Neuronal stem cell (in vitro differentiated cells): ENCODE results near the gene LRRC37B. TPM values are rescaled to one million over a fixed set of nuclear protein-coding genes. Genes with fewer than 3 reads are reported as not detected.
"Not testable (repeated sequence)": the region's sequence is repeated elsewhere in the genome, so short reads cannot be mapped to it uniquely, and the experiment has no call there.

Source experiments
- DNase-seq: peaks from one replicate; pipeline ENCODE4 v3.0.0-alpha.2; 2013; ENCODE audit warnings: low spot score
- H2AFZ ChIP-seq: one replicate; pipeline ENCODE4 v1.6.1; 2013; ENCODE audit warnings: mild to moderate bottlenecking, low read length, inconsistent platforms
- H2AK5ac ChIP-seq: 2 replicates; pipeline ENCODE4 v1.6.1; 2013; ENCODE audit warnings: low read depth, mild to moderate bottlenecking, inconsistent platforms, low read length, moderate library complexity, mixed read lengths
- H2BK120ac ChIP-seq: 2 replicates; pipeline ENCODE4 v1.6.1; 2013; ENCODE audit warnings: low read depth, mild to moderate bottlenecking, inconsistent platforms, low read length, moderate library complexity, mixed read lengths
- H2BK12ac ChIP-seq: one replicate; pipeline ENCODE4 v1.6.1; 2013; ENCODE audit warnings: low read length, inconsistent platforms
- H2BK15ac ChIP-seq: 2 replicates; pipeline ENCODE4 v1.6.1; 2013; ENCODE audit warnings: mild to moderate bottlenecking, low read length, inconsistent platforms, mixed read lengths
- H2BK5ac ChIP-seq: one replicate; pipeline ENCODE4 v1.6.1; 2013; ENCODE audit warnings: inconsistent platforms, mild to moderate bottlenecking, low read length, moderate library complexity
- H3K14ac ChIP-seq: one replicate; pipeline ENCODE4 v1.6.1; 2013; ENCODE audit warnings: low read length, inconsistent platforms
- H3K18ac ChIP-seq: 2 replicates; pipeline ENCODE4 v1.6.1; 2013; ENCODE audit warnings: low read length, inconsistent platforms
- H3K23ac ChIP-seq: 2 replicates; pipeline ENCODE4 v1.6.1; 2013; ENCODE audit warnings: low read depth, mild to moderate bottlenecking, mixed read lengths, low read length, inconsistent platforms; ENCODE audit not compliant: poor library complexity
- H3K27ac ChIP-seq: replicated peaks from 3 replicates; pipeline ENCODE4 v1.5.1; 2013; ENCODE audit warnings: low read length, inconsistent platforms
- H3K27me3 ChIP-seq, 3 experiments: 2 replicates each; pipeline ENCODE4 v1.6.1; 2013; ENCODE audit warnings: low read length in 3 of 3, mild to moderate bottlenecking in 2 of 3, inconsistent platforms in 1 of 3, low read depth in 1 of 3, mixed read lengths in 1 of 3, moderate library complexity in 1 of 3; ENCODE audit not compliant: control insufficient read depth in 3 of 3, insufficient read depth in 3 of 3
- H3K36me3 ChIP-seq, 2 donors: replicated peaks in 1 of 2; 2 replicates each; pipeline ENCODE4 v1.6.1; 2013; ENCODE audit warnings: low read length in 2 of 2; ENCODE audit not compliant: control insufficient read depth in 2 of 2, insufficient read depth in 2 of 2
- H3K4ac ChIP-seq: 2 replicates; pipeline ENCODE4 v1.6.1; 2013; ENCODE audit warnings: inconsistent platforms, mild to moderate bottlenecking, low read length, moderate library complexity
- H3K4me1 ChIP-seq, 2 donors: 1 replicate in 1 of 2; 2 replicates in 1 of 2; pipeline ENCODE4 v1.6.1; 2013; ENCODE audit warnings: low read length in 2 of 2, low read depth in 1 of 2; ENCODE audit not compliant: control insufficient read depth in 2 of 2, insufficient read depth in 1 of 2
- H3K4me2 ChIP-seq: one replicate; pipeline ENCODE4 v1.6.1; 2013; ENCODE audit warnings: mild to moderate bottlenecking, low read length, inconsistent platforms; ENCODE audit not compliant: insufficient read depth, poor library complexity, severe bottlenecking
- H3K4me3 ChIP-seq, 2 donors: 2 replicates each; pipeline ENCODE4 v1.5.1; 2013; ENCODE audit warnings: low read length in 2 of 2, mild to moderate bottlenecking in 2 of 2, inconsistent platforms in 1 of 2, moderate library complexity in 1 of 2
- H3K79me1 ChIP-seq: one replicate; pipeline ENCODE4 v1.6.1; 2013; ENCODE audit warnings: low read depth, mild to moderate bottlenecking, inconsistent platforms, low read length, moderate library complexity
- H3K9ac ChIP-seq: one replicate; pipeline ENCODE4 v1.6.1; 2013; ENCODE audit warnings: mild to moderate bottlenecking, low read depth, low read length, inconsistent platforms; ENCODE audit not compliant: poor library complexity
- H3K9me3 ChIP-seq, 2 donors: replicated peaks in 1 of 2; 2 replicates each; pipeline versions ENCODE3 to v1.6.1; 2013; ENCODE audit warnings: low read length in 2 of 2, mild to moderate bottlenecking in 2 of 2, inconsistent platforms in 1 of 2, low read depth in 1 of 2, mixed read lengths in 1 of 2, moderate library complexity in 1 of 2; ENCODE audit not compliant: control insufficient read depth in 2 of 2, insufficient read depth in 1 of 2
- H4K8ac ChIP-seq: one replicate; pipeline ENCODE4 v1.6.1; 2013; ENCODE audit warnings: low read depth, mild to moderate bottlenecking, inconsistent platforms, low read length, moderate library complexity
- H4K91ac ChIP-seq: one replicate; pipeline ENCODE4 v1.6.1; 2013; ENCODE audit warnings: low read length, low read depth, mild to moderate bottlenecking, inconsistent platforms; ENCODE audit not compliant: poor library complexity
- WGBS, 2 donors: extraction: QIAGEN DNeasy Blood & Tissue Kit; methylation state at CpG; one replicate each; pipeline ENCODE4 v1.1.7; 2013; ENCODE audit warnings: missing lambda C conversion rate in 2 of 2, mixed read lengths in 1 of 2; ENCODE audit not compliant: insufficient read length in 2 of 2, insufficient replicate concordance in 1 of 2; ENCODE audit errors: extremely low coverage in 2 of 2; 5-methylcytosine and 5-hydroxymethylcytosine counted together
- polyA plus RNA-seq, 2 experiments: library from polyadenylated mRNA; stranded (reverse); fragments of 200-250 nt; gene quantifications; one replicate each; pipeline ENCODE4 v1.2.3, GENCODE V29; 2013

Gene LRRC37B
- 29.0 TPM for polyA plus RNA-seq (2013, experiment 1 of 2)
- polyA plus RNA-seq (2013, experiment 2 of 2) = 26.9 TPM

DNA sequence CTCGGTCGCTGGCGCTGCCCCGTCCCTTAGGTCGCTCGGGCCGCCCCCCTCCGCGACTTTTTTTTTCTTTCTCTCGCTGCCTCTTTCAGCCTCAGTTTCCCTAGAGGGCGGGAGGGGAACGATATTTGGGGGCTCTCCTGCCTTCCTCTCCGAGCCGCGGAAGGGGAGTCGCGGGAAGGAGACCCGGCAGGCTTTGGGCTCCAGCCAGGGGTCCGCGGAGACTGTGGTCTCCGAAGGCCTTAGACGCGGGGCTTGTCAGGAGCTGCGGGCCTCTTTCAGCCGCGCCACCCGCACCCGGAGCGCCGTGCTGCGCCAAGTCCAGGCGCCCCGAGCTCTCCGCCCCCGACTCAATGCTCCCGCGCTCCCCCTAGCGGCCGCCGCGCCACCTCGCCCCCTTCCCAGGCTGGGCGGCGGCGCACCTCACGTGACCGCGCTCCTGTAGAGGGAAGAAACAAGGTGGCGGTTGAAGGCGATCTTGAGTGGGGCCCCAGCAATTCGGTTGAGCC, at the start of gene LRRC37B:
Gene LRRC37B, plus strand, starts transcription at position 427 of the 506 bp plus-strand sequence. CDS start 14,010 bp downstream, outside the sequence.
- Histone ChIP-seq H3K27ac (peak within 1 kb of the TSS; percentile 74), H3K36me3 (peaks cover 2 to 25% of the 10 kb centered on the region in 2 donors), H2BK12ac (no peak within 1 kb of the TSS), H3K14ac (peak within 1 kb of the TSS; percentile 71), H2AK5ac (no peak within 1 kb of the TSS), H3K9ac (peak within 1 kb of the TSS; percentile 96), H3K79me1 (peaks cover 4% of the 10 kb centered on the region), H2BK5ac (peak within 1 kb of the TSS; percentile 90), H3K4me1 (peaks cover 0 to 2% of the 10 kb centered on the region in 2 donors), H3K4me2 (peak within 1 kb of the TSS; percentile 82), H4K8ac (no peak within 1 kb of the TSS), H3K4me3 (peak within 1 kb of the TSS; percentile 93 to 100), H3K27me3 (no peaks in the 10 kb centered on the region), H2BK120ac (no peak within 1 kb of the TSS), H3K4ac (no peak within 1 kb of the TSS), H3K18ac (peak within 1 kb of the TSS; percentile 94), H3K23ac (peak within 1 kb of the TSS; percentile 55), H2BK15ac (no peak within 1 kb of the TSS), H3K9me3 (peaks cover 0 to 3% of the 10 kb centered on the region in 2 donors), H2AFZ (peak within 1 kb of the TSS; percentile 99), H4K91ac (no peak within 1 kb of the TSS)
- DNase-seq = peak; percentile 77
- no CpG with 5 or more reads among the region's 51 CpGs for WGBS, 2 donors

DNA sequence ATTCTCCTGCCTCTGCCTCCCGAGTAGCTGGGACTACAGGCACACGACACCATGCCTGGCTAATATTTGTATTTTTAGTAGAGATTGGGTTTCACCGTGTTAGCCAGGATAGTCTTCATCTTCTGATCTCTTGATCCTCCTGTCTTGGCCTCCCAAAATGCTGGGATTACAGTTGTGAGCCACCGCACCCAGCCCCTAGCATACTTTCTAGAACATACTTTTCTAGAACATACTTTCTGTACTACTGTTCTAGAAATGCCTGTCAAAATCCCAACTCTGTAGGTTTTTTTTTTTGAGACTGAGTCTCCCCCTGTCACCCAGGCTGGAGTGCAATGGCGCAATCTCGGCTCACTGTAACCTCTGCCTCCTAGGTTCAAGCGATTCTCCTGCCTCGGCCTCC, 43.1 kb upstream of the LRRC37B start:
- not testable (repeated sequence) for H2BK120ac ChIP-seq, H3K4ac ChIP-seq, H3K79me1 ChIP-seq, H4K91ac ChIP-seq, H3K9ac ChIP-seq, H3K4me1 ChIP-seq, H2AFZ ChIP-seq, H3K27ac ChIP-seq, H3K4me3 ChIP-seq, H2BK15ac ChIP-seq, H4K8ac ChIP-seq, H3K23ac ChIP-seq, H3K18ac ChIP-seq, H3K4me2 ChIP-seq, H3K14ac ChIP-seq, H2AK5ac ChIP-seq, H2BK5ac ChIP-seq, DNase-seq, H3K27me3 ChIP-seq, H2BK12ac ChIP-seq, H3K9me3 ChIP-seq
- no CpG with 5 or more reads among the region's 8 CpGs for WGBS, 2 donors
- H3K36me3 ChIP-seq = peaks cover 9 to 81% of the 10 kb centered on the region in 2 donors

DNA sequence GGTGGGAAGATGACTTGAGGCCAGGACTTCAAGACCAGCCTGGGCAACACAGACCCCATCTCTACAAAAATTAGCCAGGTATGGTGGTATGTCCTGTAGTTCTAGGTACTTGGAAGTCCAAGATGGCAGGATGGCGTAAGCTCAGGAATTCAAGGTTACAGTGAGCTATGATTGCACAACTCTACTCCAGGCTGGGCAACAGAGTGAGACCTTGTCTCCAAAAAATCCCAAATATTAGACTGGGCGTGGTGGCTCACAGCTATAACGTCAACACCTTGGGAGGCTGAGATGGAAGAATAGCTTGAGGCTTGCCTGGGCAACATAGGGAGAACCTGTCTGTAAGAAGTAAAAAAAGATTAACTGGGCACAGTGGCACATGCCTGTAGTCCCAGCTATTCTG, 39.5 kb upstream of the LRRC37B start:
- no peak overlapping the region for H2AK5ac ChIP-seq
- peaks cover 4% of the 10 kb centered on the region for H3K79me1 ChIP-seq
- H2BK120ac ChIP-seq = no peak overlapping the region
- H3K4ac ChIP-seq = no peak overlapping the region
- no peak overlapping the region for H2AFZ ChIP-seq
- no peaks in the 10 kb centered on the region for H3K4me1 ChIP-seq
- H3K36me3 ChIP-seq = peaks cover 7 to 74% of the 10 kb centered on the region in 2 donors
- no peak overlapping the region for H3K9ac ChIP-seq
- H4K8ac ChIP-seq = no peak overlapping the region
- H4K91ac ChIP-seq = no peak overlapping the region
- H2BK5ac ChIP-seq = no peak overlapping the region
- no peak for DNase-seq
- WGBS, 2 donors = no CpG with 5 or more reads among the region's 3 CpGs
- no peak overlapping the region for H3K27ac ChIP-seq
- H3K27me3 ChIP-seq = no peaks in the 10 kb centered on the region
- no peak overlapping the region for H3K4me3 ChIP-seq
- no peak overlapping the region for H3K14ac ChIP-seq
- H2BK12ac ChIP-seq = no peak overlapping the region
- no peak overlapping the region for H2BK15ac ChIP-seq
- H3K9me3 ChIP-seq = no peaks in the 10 kb centered on the region
- H3K4me2 ChIP-seq = no peak overlapping the region
- H3K23ac ChIP-seq = no peak overlapping the region
- no peak overlapping the region for H3K18ac ChIP-seq

DNA sequence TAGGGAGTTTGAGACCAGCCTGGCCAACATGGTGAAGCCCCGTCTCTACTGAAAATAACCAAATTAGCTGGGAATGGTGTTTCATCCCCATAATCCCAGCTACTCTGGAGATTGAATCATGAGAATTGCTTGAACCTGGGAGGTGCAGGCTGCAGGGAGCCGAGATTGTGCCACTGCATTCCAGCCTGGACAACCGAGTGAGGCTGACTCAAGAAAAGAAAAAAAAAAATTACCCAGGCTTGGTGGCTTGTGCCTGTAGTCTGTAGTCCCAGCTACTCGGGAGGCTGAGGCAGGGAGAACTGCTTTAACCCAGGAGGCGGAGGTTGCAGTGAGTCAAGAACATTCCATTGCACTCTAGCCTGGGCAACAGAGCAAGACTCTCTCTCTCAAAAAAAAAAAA, 36.8 kb upstream of the LRRC37B start:
- H2BK120ac ChIP-seq, H3K27ac ChIP-seq, H2AK5ac ChIP-seq, H3K27me3 ChIP-seq, H2BK5ac ChIP-seq, H4K91ac ChIP-seq, H3K14ac ChIP-seq, H3K4me2 ChIP-seq, H3K4me1 ChIP-seq, DNase-seq, H3K9ac ChIP-seq, H3K9me3 ChIP-seq, H2BK15ac ChIP-seq, H2BK12ac ChIP-seq, H2AFZ ChIP-seq, H3K79me1 ChIP-seq, H3K23ac ChIP-seq, H3K4ac ChIP-seq, H4K8ac ChIP-seq, H3K4me3 ChIP-seq, H3K18ac ChIP-seq: not testable (repeated sequence)
- no CpG with 5 or more reads among the region's 5 CpGs for WGBS, 2 donors
- H3K36me3 ChIP-seq = peaks cover 5 to 83% of the 10 kb centered on the region in 2 donors
